Iris pigment epithelial cell (primary cell): ENCODE results near the gene POPDC3.
"Not testable (repeated sequence)": the region's sequence is repeated elsewhere in the genome, so short reads cannot be mapped to it uniquely, and the experiment has no call there.

Experiments
- DNase-seq: peaks from one replicate; pipeline ENCODE4 v3.0.0-alpha.2; 2011; ENCODE audit warnings: low read depth

The POPDC3 gene

DNA sequence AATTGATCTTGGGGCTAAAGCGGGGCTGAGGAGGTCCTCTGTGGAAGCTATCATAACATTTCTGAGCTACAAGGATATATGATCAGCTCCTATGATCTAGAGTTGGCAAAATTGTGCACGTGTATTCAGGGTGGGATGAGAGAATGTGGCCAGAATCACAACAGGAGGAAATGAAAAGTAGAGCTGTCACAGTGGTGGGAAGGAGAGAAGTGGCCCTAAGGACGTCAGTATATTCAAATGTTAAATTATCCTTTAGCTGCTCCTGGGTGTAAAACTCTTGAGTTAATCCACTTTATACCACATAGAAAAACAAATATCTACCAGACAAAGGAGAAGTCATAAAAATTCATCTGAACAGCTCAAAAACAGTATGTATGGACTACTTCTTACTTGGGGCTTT lies 14.8 kb upstream of the POPDC3 start:
- no peak for DNase-seq

DNA sequence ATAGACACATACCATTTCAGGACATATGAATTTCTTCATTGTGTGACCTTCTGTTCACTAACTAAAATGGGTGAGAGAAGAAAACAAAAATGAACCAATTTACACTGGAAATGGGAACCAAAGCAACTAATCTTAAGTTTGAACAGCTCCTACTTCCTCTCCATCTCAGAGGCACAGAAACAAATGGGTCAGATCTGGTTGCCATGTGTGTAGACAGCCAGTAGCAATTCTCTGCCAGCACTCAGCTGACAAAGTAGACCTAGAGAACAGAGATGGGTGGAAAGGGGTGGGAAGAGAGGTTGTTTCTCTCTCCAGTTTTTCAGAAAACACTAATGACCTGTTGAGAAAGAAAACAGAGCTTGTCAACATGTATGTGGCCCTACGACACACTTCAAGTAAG lies 14.3 kb upstream of the POPDC3 start:
- no peak for DNase-seq

DNA sequence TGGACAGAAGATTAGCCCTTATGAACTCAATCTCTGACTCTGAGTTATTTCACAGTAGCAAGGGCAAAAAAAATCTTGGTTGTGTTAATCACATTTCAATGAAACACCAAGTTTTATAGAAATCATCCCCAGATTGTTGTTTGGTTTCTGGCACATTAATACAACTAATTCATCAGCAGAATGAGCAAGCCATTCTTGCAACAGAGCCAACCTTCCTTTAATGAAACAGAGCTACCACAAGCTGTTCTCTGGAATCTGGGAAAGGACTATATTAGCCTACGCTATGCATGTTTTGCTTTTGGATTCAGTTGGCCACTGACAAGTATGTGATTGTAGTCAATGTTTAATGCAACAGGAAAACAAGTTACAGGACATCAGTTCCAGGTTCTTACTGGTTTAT lies 13.8 kb upstream of the POPDC3 start:
- DNase-seq = peak; percentile 64

DNA sequence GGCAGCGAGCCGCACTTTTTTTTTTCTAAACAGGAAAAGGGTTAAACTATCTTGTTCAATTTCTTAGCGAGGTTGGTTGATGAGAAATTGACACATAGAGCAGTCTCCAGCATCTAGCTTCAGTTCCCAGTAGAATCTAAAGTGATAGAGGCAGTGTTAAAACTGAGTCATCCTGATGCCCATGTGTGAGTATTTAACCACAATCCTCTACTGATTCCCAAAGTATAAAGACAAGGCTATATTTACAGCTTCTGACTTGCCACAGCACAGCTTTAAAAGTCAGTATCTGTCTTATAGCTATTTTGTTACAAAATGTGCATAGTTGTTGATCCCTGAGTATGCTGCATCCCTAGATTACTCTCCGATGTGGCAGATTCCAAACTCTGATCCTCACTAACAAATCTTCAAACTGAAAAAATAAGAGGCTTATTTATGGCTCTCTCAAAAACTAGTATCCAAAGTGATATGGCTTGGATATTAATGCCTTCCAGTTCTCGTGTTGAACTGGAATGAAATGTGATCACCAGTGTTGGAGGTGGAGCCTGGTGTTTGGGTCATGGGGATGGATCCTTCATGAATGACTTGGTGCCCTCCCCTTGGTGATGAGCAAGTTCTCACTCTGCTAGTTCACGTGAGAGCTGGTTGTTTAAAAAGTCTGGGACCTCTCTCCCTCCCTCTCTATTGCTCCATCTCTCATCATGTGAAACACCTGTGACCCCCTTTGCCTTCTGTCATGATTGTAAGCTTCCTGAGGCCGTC lies 13.1 kb upstream of the POPDC3 start:
- peak; percentile 80 for DNase-seq

DNA sequence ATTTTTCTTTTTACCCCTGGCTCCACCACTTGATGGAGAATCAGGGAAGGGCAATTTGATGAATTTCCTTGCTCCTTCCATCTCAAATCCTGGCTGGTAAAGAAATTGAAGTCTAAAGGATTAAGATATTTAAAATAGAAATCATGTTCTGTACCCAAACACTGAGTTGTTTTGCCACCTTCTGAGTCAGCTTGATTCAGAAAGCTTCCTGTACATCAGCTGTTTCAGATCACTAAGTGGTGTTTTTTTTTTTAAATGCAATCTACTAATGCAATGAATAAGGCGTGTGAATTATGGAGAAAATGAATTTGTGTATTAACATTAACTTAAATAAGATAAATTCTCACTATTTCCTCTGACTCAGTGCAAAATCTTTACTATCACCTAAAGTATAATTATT lies 11.5 kb upstream of the POPDC3 start:
- peak; percentile 52 for DNase-seq

DNA sequence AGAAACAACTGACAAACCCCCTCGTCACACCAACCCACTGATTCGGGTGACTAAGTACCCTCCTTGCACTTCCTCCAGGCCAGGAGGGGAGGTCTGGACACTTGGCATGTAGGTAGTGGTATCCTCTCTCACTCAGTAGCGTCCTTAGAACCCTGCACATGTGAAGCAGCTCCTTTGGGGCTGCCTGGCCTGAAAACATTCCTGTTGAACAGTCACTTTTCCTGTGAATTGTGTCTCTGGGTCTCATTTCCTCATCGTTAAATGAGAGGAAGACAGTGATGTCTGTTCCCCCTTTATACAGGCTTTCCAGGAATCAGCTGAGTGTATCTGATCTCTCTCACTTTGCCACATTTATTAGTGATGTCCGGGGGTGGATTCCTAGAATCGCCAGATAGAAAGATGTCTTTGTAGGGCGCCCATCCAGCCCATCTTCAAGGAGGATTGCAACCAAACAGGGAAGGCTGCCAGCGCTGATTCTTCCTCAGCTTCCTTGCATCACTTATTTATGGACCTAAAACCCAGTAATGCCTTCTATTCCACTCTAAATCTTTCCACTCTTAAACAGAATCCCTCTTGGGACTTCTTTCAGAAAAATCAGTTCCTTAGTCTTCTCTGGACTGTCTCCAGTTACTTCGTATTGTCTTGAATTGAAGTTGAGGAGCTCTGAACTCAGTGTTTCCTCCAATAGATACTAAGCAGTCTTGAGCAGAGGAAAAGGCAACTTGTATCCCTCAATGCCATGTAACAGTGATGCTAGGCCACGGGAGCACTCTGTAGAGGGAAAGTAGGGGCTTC lies 9.4 kb upstream of the POPDC3 start:
- no peak for DNase-seq

DNA sequence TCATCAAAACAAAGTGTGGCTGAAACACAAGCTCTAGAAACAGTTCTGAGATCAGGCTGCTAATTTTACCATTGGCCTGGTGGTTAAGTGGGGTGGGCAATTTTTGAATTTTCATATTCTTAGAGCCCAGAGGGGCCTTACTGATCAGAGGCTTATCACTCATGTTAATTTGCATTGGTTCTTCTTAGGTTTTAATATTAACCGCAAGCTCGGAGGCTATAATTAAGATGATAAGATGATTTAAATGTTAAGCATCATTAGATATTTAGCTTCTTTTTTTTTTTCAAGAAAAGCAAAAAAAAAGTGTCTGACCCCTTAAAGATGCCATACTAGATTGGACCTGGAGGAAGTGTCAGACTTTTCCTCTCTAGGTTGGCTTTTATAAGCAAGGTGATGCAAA lies 8.4 kb upstream of the POPDC3 start:
- DNase-seq = no peak

DNA sequence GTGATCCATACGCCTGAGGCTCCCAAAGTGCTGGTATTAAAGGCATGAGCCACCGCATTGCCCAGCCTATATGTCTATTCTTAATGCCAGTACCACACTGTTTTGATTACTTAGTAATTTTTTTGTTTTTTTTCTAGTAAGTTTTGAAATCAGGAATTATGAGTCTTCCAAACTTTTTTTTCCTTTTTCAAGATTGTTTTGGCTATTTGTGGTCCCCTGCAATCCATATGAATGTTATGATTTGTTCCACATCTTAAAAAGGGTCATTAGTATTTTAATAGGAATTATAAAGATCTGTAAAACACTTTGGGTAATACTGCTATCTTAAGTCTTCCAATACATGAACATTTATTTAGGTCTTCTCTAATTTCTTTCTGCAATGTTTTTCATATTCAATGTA lies 6.8 kb upstream of the POPDC3 start:
- DNase-seq = no peak

DNA sequence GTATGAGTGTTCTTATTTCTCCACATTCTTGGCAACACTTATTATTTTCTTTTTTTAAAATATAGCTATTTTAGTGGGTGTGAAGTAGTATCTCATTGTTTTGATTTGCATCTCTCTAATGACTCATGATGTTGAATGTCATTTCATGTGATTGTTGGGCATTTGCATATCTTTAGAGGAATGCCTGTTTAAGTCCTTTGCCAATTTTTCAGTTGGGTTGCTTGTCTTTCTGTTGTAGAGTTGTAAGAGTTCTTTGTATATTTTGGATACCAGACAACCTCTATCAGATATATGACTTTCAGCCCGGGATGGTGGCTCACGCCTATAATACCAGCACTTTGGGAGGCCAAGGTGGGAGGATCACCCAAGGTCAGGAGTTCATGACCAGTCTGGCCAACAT lies 5.1 kb upstream of the POPDC3 start:
- DNase-seq = peak; percentile 40

DNA sequence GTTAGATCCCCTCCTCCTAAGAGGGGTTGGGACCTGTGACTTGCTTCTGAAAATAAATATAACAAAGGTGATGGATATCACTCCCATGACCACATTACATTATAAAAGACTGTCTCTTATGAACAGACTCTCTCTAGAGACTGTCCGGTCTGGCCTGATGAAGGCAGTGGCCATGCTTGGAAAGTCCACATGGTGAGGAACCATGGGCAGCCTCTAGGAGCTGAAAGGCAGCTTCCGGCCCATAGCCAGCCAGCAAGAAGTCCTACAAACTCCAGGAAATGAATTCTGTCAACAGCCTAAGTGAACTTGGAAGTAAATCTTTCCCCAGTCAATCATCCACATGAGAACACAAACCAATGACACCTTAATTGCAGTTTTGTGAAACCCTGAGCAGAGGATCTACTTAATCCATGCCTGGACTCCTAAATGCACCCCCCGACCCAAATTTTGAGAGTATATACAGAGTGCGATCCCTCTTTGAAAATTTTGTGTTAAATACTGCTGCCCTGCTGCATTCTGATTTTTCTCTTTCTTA lies 2.2 kb upstream of the POPDC3 start:
- DNase-seq = no peak

DNA sequence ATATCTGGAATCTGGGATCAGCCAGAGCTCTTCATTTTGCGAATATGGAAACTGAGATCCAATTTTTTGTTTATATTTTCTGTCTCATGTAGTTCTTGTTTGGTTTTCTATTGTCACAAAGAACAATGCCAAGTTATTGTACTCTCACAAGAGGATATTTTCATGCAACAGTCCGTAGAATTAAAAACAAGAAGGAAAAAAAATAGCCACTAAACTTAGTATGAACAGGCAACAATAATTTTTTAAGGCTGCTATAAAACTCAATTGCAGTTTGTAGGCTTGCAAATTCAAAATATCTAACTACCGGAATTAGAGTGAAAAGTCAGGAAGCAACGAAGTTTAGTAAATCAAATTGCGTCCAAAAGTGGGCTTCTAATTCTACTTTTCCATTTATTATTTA lies 1.2 kb downstream of the POPDC3 start:
- DNase-seq = no peak

DNA sequence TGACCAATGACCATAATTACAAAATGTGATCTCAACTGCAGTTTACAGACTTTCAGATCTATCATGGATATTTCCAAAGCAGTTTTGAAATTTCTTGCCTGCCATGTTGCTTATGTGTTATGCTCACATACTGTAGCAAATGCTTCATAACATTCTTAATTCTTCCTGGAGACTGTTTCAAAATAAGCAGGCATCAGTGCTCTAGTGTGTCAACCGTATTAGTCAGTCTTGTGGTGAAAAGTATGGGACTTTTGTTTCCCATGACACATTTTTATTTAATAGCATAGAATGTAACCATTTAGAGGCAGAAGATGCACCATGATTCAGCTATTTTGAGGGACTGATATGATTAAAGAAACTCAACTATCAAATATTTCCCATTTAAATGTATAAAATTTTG lies 1.7 kb downstream of the POPDC3 start:
- peak; percentile 94 for DNase-seq

DNA sequence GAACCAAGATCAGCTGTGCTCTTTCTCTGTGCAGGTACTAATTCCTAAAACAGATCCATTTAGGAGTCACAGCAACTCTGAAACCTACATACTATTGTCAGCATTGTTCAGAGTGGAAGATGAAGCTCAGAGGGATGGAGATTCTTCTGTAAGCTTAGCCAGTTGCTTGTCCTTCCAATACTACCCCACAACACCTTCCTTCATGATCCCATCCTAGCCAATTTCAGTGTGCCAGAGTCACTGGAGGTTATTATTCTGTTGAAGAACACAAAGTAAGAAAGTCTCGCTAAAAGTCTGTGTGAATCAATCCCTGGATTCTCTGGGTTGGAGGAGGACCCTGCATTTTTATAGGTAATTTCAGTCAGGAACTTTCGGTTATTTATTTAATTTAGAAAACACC lies 2.3 kb downstream of the POPDC3 start:
- DNase-seq = no peak

DNA sequence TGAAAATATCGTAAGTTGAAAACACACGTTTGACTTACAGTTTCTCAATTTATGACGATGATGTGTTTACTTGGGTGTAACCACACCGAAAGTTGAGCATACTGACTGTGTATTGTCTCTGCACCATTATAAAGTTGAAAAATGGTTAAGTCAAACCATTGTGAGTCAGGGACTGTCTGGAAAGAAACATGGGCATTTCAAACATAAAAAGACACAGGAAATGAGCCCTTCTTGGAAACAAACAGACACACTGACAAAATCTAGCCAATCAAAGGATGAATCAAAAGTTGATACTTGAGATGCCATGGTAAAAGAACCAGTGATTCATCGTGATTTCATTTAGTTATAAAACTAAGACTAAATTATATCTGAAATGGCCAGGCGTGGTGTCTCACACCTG lies 5.3 kb downstream of the POPDC3 start:
- peak; percentile 80 for DNase-seq

DNA sequence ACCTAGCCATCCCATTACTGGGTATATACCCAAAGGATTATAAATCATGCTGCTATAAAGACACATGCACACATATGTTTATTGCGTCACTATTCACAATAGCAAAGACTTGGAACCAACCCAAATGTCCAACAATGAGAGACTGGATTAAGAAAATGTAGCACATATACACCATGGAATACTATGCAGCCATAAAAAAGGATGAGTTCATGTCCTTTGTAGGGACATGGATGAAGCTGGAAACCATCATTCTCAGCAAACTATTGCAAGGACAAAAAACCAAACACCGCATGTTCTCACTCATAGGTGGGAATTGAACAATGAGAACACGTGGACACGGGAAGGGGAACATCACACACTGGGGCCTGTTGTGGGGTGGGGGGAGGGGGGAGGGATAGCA lies 7.3 kb downstream of the POPDC3 start:
- DNase-seq = not testable (repeated sequence)

DNA sequence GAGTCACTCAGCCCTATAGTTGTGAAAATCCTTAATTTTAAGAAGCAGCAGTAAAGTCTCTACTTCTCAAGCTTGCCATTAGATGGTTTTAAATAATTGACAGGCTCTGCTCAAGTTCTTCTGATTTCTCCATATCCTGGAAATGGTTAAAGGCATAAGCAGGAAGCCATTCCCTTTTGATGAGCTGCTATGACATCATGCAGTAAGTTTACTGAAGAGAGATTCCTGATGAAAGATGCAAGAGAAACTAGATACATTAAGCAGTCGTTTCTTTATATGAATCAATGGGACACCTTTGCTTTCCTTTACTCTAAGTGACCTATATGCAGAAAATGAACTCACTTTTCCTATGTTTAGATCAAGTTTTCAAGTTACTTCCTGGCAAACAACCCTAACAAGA lies 9.8 kb downstream of the POPDC3 start:
- peak; percentile 69 for DNase-seq

DNA sequence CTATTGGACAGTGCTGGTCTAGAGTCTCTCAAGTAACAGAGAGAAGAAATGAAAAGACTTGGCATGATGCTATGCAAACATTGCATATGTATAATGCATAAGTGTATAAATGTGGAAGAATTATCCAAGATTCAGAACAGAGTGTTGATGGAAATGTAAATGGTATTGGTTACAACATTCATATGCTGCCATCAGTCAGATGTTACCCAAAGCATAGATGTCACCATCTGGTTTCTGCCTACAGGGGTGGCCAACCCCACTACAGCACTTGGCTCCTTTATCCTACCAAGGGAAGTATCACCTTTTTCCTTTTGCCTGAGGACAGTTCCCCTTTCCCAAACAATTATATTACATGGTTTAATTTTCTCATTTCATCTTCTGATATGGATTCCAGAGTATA lies 11.9 kb downstream of the POPDC3 start:
- no peak for DNase-seq

DNA sequence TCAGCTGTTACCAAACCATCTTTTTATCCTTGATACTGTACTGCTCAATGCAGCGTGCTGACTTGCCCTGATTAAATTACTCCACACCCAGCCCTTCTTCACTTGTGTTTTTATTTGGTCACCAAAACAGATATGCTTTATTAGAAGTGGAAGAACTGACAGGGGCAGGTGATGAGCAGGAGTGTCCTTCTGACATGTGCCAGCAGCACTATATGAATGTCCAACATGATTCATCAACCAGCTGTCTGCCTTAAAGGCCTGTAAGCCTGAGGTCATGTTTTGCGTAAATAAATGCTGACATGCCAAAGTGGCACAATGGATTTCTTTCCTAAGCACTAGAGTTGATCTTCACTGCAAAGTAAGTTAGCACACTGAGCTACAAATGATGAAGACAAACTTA lies 15.4 kb downstream of the POPDC3 start:
- peak; percentile 65 for DNase-seq

DNA sequence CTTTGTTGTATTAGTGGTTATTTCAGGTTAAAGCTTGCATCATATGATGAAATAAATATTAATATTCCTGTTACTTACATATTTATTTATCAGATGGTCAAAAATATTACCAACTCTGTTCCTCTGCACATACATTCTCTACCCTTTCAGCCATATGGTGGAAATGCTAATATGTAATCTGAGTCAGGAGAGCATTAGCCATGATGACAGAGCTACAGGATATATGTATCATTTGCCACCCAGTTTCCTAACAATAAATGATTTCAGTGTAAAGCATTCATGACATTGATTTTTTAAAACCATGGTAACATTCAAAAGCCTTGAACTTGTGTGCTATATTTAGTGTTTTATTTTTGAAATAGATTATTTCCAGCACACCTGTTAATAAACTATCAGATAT lies 16.6 kb downstream of the POPDC3 start:
- DNase-seq = no peak

DNA sequence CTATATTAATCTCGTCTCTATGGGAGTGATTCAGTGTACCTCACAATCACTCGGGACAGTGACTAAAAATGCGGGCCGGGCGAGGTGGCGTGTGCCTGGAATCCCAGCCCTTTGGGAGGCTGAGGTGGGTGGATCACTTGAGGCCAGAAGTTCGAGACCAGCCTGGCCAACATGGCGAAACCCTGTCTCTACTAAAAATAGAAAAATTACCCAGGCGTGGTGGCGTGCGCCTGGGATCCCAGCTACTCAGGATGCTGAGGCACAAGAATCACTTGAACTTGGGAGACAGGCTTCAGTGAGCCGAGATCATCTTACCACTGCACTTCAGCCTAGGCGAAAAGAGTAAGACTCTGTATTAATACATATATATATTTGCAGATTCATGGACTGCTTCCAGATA lies 17.4 kb downstream of the POPDC3 start:
- DNase-seq = no peak

DNA sequence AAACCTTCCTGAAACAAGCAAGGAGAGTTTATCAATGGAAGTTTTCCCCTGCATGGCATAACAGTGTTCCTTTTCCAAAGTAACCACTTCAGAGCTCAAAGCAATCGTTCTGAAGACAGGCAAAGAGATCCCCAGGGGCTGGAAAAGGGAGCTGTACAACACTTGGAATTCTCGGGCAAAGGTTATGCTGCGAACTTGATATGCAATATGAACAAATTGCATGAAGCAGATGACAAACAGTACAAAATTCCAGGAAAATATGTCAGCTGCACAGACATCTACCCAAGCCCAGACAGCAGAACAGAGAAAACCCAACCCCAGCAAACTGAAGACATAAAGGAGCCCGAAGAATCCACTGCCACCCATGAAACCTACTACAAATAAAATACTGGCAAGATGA lies 18.4 kb downstream of the POPDC3 start:
- no peak for DNase-seq

DNA sequence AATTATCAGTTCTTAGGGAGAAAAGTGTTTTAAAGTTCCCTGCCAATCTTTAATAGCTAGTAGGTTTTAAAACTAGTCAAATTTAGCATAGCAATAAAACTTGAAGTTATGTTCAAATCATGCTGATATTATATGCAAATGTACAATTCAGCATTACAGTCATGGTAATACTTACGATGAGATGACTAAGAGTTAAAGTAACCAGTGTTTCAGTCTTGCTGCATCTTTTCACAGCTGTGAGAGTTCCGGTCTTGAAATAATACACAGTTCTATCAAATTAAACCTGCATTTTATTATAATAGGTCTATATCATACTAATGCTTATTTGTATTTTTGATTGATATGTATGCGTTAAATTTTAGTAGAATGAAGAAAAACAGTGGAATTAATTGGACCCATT lies 26.1 kb downstream of the POPDC3 start:
- DNase-seq = no peak

DNA sequence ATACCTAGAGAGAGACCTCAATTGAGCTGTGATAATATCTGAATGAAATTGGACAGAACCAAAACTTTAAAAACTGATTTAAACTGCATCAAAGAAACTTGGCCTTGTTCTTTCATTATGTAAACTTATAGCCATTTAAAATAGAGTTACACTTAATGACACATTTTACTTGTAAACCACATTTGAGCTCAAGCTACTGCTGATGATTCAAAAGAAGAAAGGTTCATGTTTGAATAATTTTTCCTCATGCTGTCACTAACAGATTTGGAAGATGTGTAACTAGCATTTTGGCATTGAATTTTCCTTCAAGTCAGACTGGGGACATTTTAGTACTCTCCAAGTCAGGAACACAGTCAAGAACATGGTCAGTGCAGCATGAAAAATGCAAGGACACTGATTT lies 26.9 kb downstream of the POPDC3 start:
- no peak for DNase-seq

DNA sequence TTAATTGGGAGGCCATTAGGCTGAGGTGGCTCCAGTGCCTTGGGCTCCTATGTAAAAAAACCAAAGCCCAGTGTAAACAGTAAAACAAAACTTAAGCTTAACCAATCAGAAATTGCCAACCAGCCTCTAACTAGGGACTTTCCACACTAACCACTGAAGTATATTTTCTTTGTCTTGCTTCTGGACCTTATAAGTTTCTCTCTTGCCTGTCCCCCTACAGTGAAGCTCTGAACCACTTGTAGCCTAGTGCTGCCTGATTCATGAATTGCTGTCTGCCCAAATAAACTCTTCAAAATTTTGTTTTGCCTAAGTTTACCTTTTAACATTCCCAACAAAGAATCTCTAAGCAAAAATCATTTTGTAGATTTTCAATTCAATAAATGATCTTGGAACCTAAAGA lies 28.2 kb downstream of the POPDC3 start:
- DNase-seq = peak; percentile 20
